Panc1 (cell line): ENCODE results near the gene FRYL.

Source experiments
- POLR2AphosphoS5 ChIP-seq: IDR thresholded peaks from 2 replicates; pipeline ENCODE4 v1.6.1; 2012; ENCODE audit warnings: mild to moderate bottlenecking, low read depth, low read length, moderate library complexity
- TF ChIP-seq, protein P1 (sequence below): fragments of 450-650 bp; IDR thresholded peaks from 2 replicates; pipeline ENCODE4 v1.5.1; 2017; ENCODE audit warnings: mild to moderate bottlenecking
- TF ChIP-seq, protein P2 (sequence below), 2 experiments: IDR thresholded peaks; 2 replicates each; pipeline ENCODE4 v1.6.1; 2011 to 2012; ENCODE audit warnings: low read depth in 2 of 2, control low read depth in 1 of 2, low read length in 1 of 2, mild to moderate bottlenecking in 1 of 2, moderate library complexity in 1 of 2; ENCODE audit not compliant: insufficient read depth in 1 of 2

DNA sequence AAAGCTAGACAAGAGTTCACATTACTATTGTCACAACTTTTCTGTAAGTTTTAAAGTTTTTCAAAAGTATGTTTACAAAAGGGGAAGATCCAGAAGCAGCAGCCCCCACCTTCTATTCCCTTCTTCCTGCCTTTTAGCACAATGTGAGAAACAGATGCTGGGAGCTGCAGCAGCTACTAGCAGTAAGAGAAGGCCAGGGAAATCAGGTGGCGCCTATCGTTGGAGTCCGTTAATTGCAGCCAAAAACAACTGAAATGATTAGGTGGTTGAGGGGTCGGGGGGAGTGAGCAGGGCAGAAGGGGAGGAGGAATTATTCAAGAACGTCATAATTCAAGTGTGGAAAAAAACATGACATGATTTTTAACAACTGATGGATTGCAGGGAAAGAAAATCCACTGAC is 27.4 kb downstream of the FRYL start:
- TF ChIP-seq, protein P1, sequence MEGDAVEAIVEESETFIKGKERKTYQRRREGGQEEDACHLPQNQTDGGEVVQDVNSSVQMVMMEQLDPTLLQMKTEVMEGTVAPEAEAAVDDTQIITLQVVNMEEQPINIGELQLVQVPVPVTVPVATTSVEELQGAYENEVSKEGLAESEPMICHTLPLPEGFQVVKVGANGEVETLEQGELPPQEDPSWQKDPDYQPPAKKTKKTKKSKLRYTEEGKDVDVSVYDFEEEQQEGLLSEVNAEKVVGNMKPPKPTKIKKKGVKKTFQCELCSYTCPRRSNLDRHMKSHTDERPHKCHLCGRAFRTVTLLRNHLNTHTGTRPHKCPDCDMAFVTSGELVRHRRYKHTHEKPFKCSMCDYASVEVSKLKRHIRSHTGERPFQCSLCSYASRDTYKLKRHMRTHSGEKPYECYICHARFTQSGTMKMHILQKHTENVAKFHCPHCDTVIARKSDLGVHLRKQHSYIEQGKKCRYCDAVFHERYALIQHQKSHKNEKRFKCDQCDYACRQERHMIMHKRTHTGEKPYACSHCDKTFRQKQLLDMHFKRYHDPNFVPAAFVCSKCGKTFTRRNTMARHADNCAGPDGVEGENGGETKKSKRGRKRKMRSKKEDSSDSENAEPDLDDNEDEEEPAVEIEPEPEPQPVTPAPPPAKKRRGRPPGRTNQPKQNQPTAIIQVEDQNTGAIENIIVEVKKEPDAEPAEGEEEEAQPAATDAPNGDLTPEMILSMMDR = no peak
- TF ChIP-seq POLR2AphosphoS5 = no peak
- TF ChIP-seq, protein P2, sequence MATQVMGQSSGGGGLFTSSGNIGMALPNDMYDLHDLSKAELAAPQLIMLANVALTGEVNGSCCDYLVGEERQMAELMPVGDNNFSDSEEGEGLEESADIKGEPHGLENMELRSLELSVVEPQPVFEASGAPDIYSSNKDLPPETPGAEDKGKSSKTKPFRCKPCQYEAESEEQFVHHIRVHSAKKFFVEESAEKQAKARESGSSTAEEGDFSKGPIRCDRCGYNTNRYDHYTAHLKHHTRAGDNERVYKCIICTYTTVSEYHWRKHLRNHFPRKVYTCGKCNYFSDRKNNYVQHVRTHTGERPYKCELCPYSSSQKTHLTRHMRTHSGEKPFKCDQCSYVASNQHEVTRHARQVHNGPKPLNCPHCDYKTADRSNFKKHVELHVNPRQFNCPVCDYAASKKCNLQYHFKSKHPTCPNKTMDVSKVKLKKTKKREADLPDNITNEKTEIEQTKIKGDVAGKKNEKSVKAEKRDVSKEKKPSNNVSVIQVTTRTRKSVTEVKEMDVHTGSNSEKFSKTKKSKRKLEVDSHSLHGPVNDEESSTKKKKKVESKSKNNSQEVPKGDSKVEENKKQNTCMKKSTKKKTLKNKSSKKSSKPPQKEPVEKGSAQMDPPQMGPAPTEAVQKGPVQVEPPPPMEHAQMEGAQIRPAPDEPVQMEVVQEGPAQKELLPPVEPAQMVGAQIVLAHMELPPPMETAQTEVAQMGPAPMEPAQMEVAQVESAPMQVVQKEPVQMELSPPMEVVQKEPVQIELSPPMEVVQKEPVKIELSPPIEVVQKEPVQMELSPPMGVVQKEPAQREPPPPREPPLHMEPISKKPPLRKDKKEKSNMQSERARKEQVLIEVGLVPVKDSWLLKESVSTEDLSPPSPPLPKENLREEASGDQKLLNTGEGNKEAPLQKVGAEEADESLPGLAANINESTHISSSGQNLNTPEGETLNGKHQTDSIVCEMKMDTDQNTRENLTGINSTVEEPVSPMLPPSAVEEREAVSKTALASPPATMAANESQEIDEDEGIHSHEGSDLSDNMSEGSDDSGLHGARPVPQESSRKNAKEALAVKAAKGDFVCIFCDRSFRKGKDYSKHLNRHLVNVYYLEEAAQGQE (IDR thresholded peaks at IDR 0.05; ENCODE audit: insufficient read depth in 1 of 2, low read depth in 2 of 2, low read length in 1 of 2) = no peak
